IPS DF 6.9 (cell line): ENCODE data around the gene ICE1.

ENCODE experiments used
- DNase-seq: peaks from one replicate; pipeline ENCODE4 v3.0.0-alpha.2; 2013; ENCODE audit warnings: low read depth, low spot score
- H3K27ac ChIP-seq: one replicate; pipeline ENCODE4 v1.5.1; 2013; ENCODE audit warnings: low read length, control low read depth
- H3K27me3 ChIP-seq: 2 replicates; pipeline ENCODE4 v1.6.1; 2013; ENCODE audit warnings: mild to moderate bottlenecking, low read length; ENCODE audit not compliant: control insufficient read depth, insufficient read depth
- H3K36me3 ChIP-seq: 2 replicates; pipeline ENCODE4 v1.6.1; 2013; ENCODE audit warnings: low read length; ENCODE audit not compliant: control insufficient read depth, insufficient read depth
- H3K4me1 ChIP-seq: 2 replicates; pipeline ENCODE4 v1.6.1; 2013; ENCODE audit warnings: low read length; ENCODE audit not compliant: control insufficient read depth, insufficient read depth
- H3K4me3 ChIP-seq: 2 replicates; pipeline ENCODE4 v1.5.1; 2013; ENCODE audit warnings: mild to moderate bottlenecking, low read length
- H3K9me3 ChIP-seq: 2 replicates; pipeline ENCODE4 v1.6.1; 2013; ENCODE audit warnings: low read length, inconsistent platforms; ENCODE audit not compliant: control insufficient read depth, insufficient read depth
- WGBS: extraction: QIAGEN DNeasy Blood & Tissue Kit; methylation state at CpG from one replicate; pipeline ENCODE4 v1.1.7; 2013; ENCODE audit warnings: mixed read lengths, missing lambda C conversion rate; ENCODE audit not compliant: insufficient read length, insufficient coverage; 5-methylcytosine and 5-hydroxymethylcytosine counted together

ICE1 gene

DNA sequence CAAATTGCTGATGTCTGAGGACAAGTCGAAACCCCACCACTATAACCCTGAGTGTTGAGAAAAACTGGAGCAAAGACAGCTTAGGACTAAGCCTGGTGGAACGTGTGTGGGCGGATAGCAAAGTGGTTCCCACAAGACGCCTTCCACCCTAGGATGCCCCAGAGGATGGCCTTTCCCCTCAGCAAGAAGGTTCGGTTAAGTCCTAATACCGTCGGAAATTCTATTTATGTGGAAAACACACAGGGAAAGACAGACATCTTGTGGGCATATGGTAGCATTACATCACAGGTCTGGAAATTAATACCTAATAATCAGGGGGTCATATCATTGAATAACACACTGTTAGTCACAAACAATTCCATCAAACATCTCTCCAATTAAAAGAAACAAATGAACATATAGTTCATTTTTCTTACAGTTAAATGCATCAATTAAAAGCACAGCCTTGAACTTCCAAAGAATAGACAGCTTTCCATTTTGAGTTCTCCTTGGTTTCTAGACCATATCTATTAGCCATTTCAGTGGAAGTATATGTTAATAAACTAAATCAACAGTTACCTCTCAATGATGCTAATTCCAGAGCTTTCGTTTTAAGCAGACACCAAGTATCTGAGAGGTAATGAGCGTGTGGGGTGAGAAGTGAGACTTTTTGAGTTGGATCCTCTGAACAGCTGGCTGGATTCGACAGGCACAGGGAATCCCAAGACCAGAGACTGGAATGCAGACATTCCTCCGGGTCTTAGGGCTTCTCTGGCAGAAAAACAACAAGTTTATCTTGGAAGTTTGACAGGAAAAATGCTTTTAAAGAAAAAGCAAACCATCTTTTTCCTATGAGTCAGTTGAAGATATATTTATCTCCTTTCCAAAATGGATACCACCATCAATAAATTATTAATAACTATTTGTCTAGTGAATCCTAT is 2.9 kb upstream of the ICE1 start:
- WGBS = no CpG with 5 or more reads among the region's 11 CpGs
- H3K9me3 ChIP-seq = no peaks in the 10 kb centered on the region
- H3K36me3 ChIP-seq = no peaks in the 10 kb centered on the region
- no peaks in the 10 kb centered on the region for H3K27me3 ChIP-seq
- H3K4me3 ChIP-seq = no peak overlapping the region
- peaks cover 3% of the 10 kb centered on the region for H3K4me1 ChIP-seq
- H3K27ac ChIP-seq = no peak overlapping the region
- no peak for DNase-seq

DNA sequence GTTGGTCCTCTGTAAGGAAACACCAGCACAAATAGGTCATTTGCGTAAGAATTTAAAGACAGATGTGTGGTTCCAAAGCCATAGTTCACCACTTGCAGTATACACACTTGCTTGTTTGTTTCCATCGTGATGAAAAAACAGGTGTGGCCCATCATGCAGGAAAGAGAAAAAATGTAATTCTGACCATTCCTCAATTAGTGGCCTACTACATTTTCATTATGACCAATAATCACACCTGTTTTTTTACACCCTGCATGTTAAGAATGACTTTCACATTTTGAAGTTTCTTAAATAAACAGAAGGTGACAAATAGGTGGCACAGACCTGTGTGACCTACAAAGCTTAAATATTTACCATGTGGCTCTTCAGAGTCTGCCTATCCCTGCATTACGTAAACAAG is 2.2 kb upstream of the ICE1 start:
- Histone ChIP-seq H3K4me3 (no peak overlapping the region), H3K9me3 (no peaks in the 10 kb centered on the region), H3K4me1 (peaks cover 3% of the 10 kb centered on the region), H3K27me3 (no peaks in the 10 kb centered on the region), H3K36me3 (no peaks in the 10 kb centered on the region), H3K27ac (no peak overlapping the region)
- DNase-seq = no peak
- WGBS = no CpG with 5 or more reads among the region's 3 CpGs

DNA sequence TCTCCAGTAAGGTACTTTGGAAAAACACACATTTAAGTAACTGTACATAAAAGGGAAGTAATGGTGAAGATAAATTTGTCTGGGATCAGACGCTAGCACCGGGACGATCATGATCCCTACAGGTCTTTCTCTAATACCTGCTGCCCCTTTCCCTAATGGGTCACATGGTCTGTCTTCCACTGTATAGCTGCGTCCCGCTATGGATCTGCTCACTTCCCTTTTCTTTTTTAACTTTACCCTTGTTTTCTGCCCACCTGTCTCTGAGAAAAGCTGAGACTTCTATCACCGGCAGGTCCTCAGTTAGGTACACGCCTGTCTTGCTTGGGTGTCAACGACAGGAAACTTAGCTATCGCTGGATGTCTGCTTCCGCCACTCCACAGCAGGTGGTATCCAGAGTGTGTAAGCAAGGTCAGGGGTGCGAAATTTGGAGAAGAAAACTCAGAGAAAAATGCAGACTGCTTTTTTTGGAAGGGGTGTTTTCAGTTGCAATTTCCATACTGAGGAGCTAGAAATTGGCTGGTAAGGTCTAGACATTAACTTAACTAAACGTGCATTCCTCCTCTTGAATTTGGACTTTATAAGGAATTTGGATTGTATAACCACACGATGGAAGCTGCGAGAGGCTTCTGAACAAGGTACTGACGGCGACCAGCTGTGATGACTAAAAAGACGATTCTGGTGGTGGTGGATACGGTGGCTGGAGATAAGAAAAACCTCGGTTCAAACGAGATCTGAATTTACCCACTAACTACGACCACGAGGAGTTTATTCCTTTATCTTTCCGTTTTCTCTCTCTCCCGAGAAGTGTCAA is 1.1 kb upstream of the ICE1 start:
- Histone ChIP-seq H3K27me3 (no peaks in the 10 kb centered on the region), H3K4me3 (peak overlapping the region; percentile 48; the same call in 1 of the 2 replicates), H3K27ac (no peak overlapping the region), H3K4me1 (peaks cover 3% of the 10 kb centered on the region), H3K36me3 (no peaks in the 10 kb centered on the region), H3K9me3 (no peaks in the 10 kb centered on the region)
- WGBS = no CpG with 5 or more reads among the region's 24 CpGs
- DNase-seq = no peak

- H3K9me3 ChIP-seq = no peaks in the 10 kb centered on the region
- no peak for DNase-seq
- no peaks in the 10 kb centered on the region for H3K27me3 ChIP-seq
- H3K27ac ChIP-seq = no peak overlapping the region
- no peaks in the 10 kb centered on the region for H3K36me3 ChIP-seq
- peak overlapping the region; percentile 75 for H3K4me3 ChIP-seq
- H3K4me1 ChIP-seq = peaks cover 3% of the 10 kb centered on the region
- no CpG with 5 or more reads among the region's 58 CpGs for WGBS
Measured at GRCh38 chr5:5422819-5423515, 490 bp downstream of the ICE1 start.

GRCh38 chr5:5423586-5423985 is 1.1 kb downstream of the ICE1 start:
- H3K9me3 ChIP-seq = no peaks in the 10 kb centered on the region
- no peaks in the 10 kb centered on the region for H3K36me3 ChIP-seq
- H3K27ac ChIP-seq = no peak overlapping the region
- peaks cover 3% of the 10 kb centered on the region for H3K4me1 ChIP-seq
- no CpG with 5 or more reads among the region's 7 CpGs for WGBS
- H3K27me3 ChIP-seq = no peaks in the 10 kb centered on the region
- H3K4me3 ChIP-seq = peak overlapping the region; percentile 75; the same call in 1 of the 2 replicates
- DNase-seq = no peak

- DNase-seq = no peak
- Histone ChIP-seq H3K4me3 (no peak overlapping the region), H3K27me3 (no peaks in the 10 kb centered on the region), H3K36me3 (no peaks in the 10 kb centered on the region), H3K27ac (no peak overlapping the region), H3K9me3 (no peaks in the 10 kb centered on the region), H3K4me1 (peaks cover 3% of the 10 kb centered on the region)
- no CpG with 5 or more reads among the region's 2 CpGs for WGBS
Measured at GRCh38 chr5:5424736-5425135, 2.3 kb downstream of the ICE1 start.

GRCh38 chr5:5430136-5430535 is 7.7 kb downstream of the ICE1 start:
- WGBS = no CpG with 5 or more reads among the region's 3 CpGs

GRCh38 chr5:5432020-5432707 is 9.7 kb downstream of the ICE1 start:
- Histone ChIP-seq H3K36me3 (no peaks in the 10 kb centered on the region), H3K27ac (no peak overlapping the region), H3K4me1 (no peaks in the 10 kb centered on the region), H3K9me3 (no peaks in the 10 kb centered on the region), H3K27me3 (no peaks in the 10 kb centered on the region), H3K4me3 (no peak overlapping the region)
- no peak for DNase-seq
- WGBS = no CpG with 5 or more reads among the region's 4 CpGs

More at GRCh38 chr5:5430136-5430535, 7.7 kb downstream of the ICE1 start:
- no peaks in the 10 kb centered on the region for H3K36me3 ChIP-seq
- no peak overlapping the region for H3K27ac ChIP-seq
- no peak for DNase-seq
- no peak overlapping the region for H3K4me3 ChIP-seq
- no peaks in the 10 kb centered on the region for H3K4me1 ChIP-seq
- no peaks in the 10 kb centered on the region for H3K27me3 ChIP-seq
- no peaks in the 10 kb centered on the region for H3K9me3 ChIP-seq

GRCh38 chr5:5436203-5436760 is 13.8 kb downstream of the ICE1 start:
- Histone ChIP-seq H3K36me3 (no peaks in the 10 kb centered on the region), H3K9me3 (no peaks in the 10 kb centered on the region), H3K27me3 (no peaks in the 10 kb centered on the region), H3K27ac (no peak overlapping the region), H3K4me1 (no peaks in the 10 kb centered on the region), H3K4me3 (no peak overlapping the region)
- DNase-seq = no peak
- WGBS = no CpG with 5 or more reads among the region's 4 CpGs
